HepG2 (cell line): Measurements from ENCODE around the gene CASKIN1. TPM values are rescaled to one million over a fixed set of nuclear protein-coding genes. Genes with fewer than 3 reads are reported as not detected.

Experiments used
- ARHGAP35 ChIP-seq: sonication (generic); formaldehyde crosslinking; IDR thresholded peaks from 2 replicates; pipeline ENCODE4 v1.9.0; 2022; ENCODE audit warnings: mild to moderate bottlenecking, inconsistent platforms, moderate library complexity, missing genetic modification reagents, borderline replicate concordance
- DMAP1 ChIP-seq: IDR thresholded peaks from 2 replicates; pipeline ENCODE4 v1.6.1; 2016
- GATAD2A ChIP-seq: IDR thresholded peaks from 2 replicates; pipeline ENCODE4 v1.6.1; 2016
- IKZF4 ChIP-seq: sonication (generic); formaldehyde crosslinking; IDR thresholded peaks from 2 replicates; pipeline ENCODE4 v1.5.1; 2020; ENCODE audit warnings: borderline replicate concordance, mild to moderate bottlenecking, low read depth, missing genetic modification reagents; ENCODE audit errors: not compliant biosample characterization
- MNT ChIP-seq: fragments of 450-650 bp; IDR thresholded peaks from 2 replicates; pipeline ENCODE4 v1.6.1; 2016
- MXD4 ChIP-seq: IDR thresholded peaks from 2 replicates; pipeline ENCODE4 v1.6.1; 2016; ENCODE audit warnings: mild to moderate bottlenecking, missing biosample characterization, missing genetic modification reagents
- PHF21A ChIP-seq: sonication (generic); formaldehyde crosslinking; IDR thresholded peaks from 2 replicates; pipeline ENCODE4 v1.5.0; 2020; ENCODE audit warnings: mild to moderate bottlenecking, missing genetic modification reagents
- TBX2 ChIP-seq: sonication (generic); formaldehyde crosslinking; IDR thresholded peaks from 2 replicates; pipeline ENCODE4 v1.5.0; 2020; ENCODE audit warnings: missing genetic modification reagents, mild to moderate bottlenecking, borderline replicate concordance
- ZBTB21 ChIP-seq: sonication (generic); formaldehyde crosslinking; IDR thresholded peaks from 2 replicates; pipeline ENCODE4 v1.4.0; 2020; ENCODE audit warnings: missing genetic modification reagents
- ZBTB7B ChIP-seq: sonication (generic); formaldehyde crosslinking; IDR thresholded peaks from 2 replicates; pipeline ENCODE4 v1.4.0; 2020; ENCODE audit warnings: missing genetic modification reagents
- ZMYM2 ChIP-seq: sonication (generic); formaldehyde crosslinking; IDR thresholded peaks from 2 replicates; pipeline ENCODE4 v1.8.0; 2022; ENCODE audit warnings: mild to moderate bottlenecking, missing genetic modification reagents
- ZNF230 ChIP-seq: sonication (generic); formaldehyde crosslinking; IDR thresholded peaks from 2 replicates; pipeline ENCODE4 v1.4.0; 2020; ENCODE audit warnings: mild to moderate bottlenecking, missing genetic modification reagents
- ZNF317 ChIP-seq: sonication (generic); formaldehyde crosslinking; IDR thresholded peaks from 2 replicates; pipeline ENCODE4 v1.5.0; 2020; ENCODE audit warnings: mild to moderate bottlenecking, missing genetic modification reagents
- ZNF775 ChIP-seq: sonication (generic); formaldehyde crosslinking; IDR thresholded peaks from 2 replicates; pipeline ENCODE4 v1.4.0; 2020; ENCODE audit warnings: missing genetic modification reagents, mild to moderate bottlenecking, moderate library complexity, borderline replicate concordance
- polyA plus RNA-seq, 8 experiments: library from polyadenylated mRNA; depleted of rRNA in 3 of 8; stranded (reverse) in 7 of 8; unstranded in 1 of 8; fragments of >200 nt; fragmentation: Illumina TruSeq in 4 of 8; extraction: Trizol in 4 of 8; gene quantifications; 2 replicates each; pipeline versions ENCODE4 v1.2.1 to v1.2.3, GENCODE V29; 2011 to 2016; ENCODE audit warnings: low read depth in 4 of 8, missing spikeins in 1 of 8, mixed read lengths in 1 of 8; ENCODE audit not compliant: insufficient read depth in 1 of 8
- total RNA-seq, 5 experiments: library from RNA; depleted of rRNA; stranded (reverse); fragments of >200 nt; fragmentation: Illumina TruSeq; extraction: Trizol; gene quantifications; 2 replicates each; pipeline ENCODE4 v1.2.3, GENCODE V29; 2016; ENCODE audit warnings: low read depth in 1 of 5
- TF ChIP-seq, protein P1 (sequence below): sonication (generic); formaldehyde crosslinking; IDR thresholded peaks from 2 replicates; pipeline ENCODE4 v1.4.0; 2020; ENCODE audit warnings: missing genetic modification reagents
- TF ChIP-seq, protein P2 (sequence below): sonication (generic); formaldehyde crosslinking; IDR thresholded peaks from 2 replicates; pipeline ENCODE4 v1.5.0; 2020; ENCODE audit warnings: mild to moderate bottlenecking, missing genetic modification reagents, borderline replicate concordance

CASKIN1 gene
- total and polyA plus RNA-seq, 2 of the 13 experiments (the other 11 are each of a cell fraction or from before 2014, with no cell fraction given), result 1.2 to 2.2 TPM

DNA sequence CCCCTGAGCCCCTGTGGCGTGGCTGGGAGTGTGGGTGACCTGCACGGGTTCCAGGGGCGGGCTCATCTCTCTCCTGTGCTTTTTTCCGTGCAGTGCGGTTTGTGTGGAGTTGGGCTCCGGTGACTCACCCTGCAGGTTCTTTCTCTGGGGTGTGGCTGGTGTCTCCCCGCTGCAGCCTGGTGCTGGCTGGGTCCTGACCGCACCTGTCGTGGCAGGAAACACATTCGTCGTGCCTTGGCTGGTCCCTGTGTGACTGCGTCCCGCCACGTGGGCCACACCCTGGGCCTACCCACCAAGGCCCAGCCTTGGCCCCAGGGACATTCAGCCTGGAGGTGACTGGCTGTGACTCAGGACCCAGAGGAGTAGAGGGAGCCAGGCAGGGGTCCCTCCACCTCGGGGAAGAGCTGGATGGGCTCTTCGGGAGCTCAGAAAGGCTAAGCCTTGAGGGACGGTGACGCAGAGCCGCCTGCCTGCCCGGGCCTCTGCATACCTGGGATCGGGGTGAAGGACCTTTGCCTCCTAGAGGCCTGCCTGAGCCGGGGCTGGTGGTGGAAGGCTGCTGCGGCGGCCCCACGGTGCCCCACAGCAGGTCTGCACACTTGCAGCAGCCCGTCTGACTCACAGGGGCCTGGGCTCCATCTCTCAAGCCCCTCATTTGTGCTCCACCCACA is 33.1 kb downstream of the CASKIN1 start (continued):
- TF ChIP-seq, protein P1, sequence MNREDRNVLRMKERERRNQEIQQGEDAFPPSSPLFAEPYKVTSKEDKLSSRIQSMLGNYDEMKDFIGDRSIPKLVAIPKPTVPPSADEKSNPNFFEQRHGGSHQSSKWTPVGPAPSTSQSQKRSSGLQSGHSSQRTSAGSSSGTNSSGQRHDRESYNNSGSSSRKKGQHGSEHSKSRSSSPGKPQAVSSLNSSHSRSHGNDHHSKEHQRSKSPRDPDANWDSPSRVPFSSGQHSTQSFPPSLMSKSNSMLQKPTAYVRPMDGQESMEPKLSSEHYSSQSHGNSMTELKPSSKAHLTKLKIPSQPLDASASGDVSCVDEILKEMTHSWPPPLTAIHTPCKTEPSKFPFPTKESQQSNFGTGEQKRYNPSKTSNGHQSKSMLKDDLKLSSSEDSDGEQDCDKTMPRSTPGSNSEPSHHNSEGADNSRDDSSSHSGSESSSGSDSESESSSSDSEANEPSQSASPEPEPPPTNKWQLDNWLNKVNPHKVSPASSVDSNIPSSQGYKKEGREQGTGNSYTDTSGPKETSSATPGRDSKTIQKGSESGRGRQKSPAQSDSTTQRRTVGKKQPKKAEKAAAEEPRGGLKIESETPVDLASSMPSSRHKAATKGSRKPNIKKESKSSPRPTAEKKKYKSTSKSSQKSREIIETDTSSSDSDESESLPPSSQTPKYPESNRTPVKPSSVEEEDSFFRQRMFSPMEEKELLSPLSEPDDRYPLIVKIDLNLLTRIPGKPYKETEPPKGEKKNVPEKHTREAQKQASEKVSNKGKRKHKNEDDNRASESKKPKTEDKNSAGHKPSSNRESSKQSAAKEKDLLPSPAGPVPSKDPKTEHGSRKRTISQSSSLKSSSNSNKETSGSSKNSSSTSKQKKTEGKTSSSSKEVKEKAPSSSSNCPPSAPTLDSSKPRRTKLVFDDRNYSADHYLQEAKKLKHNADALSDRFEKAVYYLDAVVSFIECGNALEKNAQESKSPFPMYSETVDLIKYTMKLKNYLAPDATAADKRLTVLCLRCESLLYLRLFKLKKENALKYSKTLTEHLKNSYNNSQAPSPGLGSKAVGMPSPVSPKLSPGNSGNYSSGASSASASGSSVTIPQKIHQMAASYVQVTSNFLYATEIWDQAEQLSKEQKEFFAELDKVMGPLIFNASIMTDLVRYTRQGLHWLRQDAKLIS (CRISPR knock-in tag), result no peak
- TF ChIP-seq ZBTB7B (CRISPR knock-in tag) (peak; percentile 25; the same call in 1 of the 2 replicates), IKZF4 (CRISPR knock-in tag) (peak; percentile 36), TBX2 (CRISPR knock-in tag) (peak; percentile 31; the same call in 1 of the 2 replicates), PHF21A (peak; percentile 27; the same call in 1 of the 2 replicates), MXD4 (peak; percentile 48; the same call in 1 of the 2 replicates), MNT (no peak), ZMYM2 (CRISPR knock-in tag) (no peak), ZBTB21 (CRISPR knock-in tag) (no peak), GATAD2A (peak; percentile 28; the same call in 1 of the 2 replicates), ARHGAP35 (CRISPR knock-in tag) (peak; percentile 75), ZNF317 (0 out of 2 replicates have a peak, but pooled peaks have one; percentile 29), ZNF775 (CRISPR knock-in tag) (no peak), ZNF230 (CRISPR knock-in tag) (no peak), DMAP1 (CRISPR knock-in tag) (peak; percentile 70; the same call in 1 of the 2 replicates)
- TF ChIP-seq, protein P2, sequence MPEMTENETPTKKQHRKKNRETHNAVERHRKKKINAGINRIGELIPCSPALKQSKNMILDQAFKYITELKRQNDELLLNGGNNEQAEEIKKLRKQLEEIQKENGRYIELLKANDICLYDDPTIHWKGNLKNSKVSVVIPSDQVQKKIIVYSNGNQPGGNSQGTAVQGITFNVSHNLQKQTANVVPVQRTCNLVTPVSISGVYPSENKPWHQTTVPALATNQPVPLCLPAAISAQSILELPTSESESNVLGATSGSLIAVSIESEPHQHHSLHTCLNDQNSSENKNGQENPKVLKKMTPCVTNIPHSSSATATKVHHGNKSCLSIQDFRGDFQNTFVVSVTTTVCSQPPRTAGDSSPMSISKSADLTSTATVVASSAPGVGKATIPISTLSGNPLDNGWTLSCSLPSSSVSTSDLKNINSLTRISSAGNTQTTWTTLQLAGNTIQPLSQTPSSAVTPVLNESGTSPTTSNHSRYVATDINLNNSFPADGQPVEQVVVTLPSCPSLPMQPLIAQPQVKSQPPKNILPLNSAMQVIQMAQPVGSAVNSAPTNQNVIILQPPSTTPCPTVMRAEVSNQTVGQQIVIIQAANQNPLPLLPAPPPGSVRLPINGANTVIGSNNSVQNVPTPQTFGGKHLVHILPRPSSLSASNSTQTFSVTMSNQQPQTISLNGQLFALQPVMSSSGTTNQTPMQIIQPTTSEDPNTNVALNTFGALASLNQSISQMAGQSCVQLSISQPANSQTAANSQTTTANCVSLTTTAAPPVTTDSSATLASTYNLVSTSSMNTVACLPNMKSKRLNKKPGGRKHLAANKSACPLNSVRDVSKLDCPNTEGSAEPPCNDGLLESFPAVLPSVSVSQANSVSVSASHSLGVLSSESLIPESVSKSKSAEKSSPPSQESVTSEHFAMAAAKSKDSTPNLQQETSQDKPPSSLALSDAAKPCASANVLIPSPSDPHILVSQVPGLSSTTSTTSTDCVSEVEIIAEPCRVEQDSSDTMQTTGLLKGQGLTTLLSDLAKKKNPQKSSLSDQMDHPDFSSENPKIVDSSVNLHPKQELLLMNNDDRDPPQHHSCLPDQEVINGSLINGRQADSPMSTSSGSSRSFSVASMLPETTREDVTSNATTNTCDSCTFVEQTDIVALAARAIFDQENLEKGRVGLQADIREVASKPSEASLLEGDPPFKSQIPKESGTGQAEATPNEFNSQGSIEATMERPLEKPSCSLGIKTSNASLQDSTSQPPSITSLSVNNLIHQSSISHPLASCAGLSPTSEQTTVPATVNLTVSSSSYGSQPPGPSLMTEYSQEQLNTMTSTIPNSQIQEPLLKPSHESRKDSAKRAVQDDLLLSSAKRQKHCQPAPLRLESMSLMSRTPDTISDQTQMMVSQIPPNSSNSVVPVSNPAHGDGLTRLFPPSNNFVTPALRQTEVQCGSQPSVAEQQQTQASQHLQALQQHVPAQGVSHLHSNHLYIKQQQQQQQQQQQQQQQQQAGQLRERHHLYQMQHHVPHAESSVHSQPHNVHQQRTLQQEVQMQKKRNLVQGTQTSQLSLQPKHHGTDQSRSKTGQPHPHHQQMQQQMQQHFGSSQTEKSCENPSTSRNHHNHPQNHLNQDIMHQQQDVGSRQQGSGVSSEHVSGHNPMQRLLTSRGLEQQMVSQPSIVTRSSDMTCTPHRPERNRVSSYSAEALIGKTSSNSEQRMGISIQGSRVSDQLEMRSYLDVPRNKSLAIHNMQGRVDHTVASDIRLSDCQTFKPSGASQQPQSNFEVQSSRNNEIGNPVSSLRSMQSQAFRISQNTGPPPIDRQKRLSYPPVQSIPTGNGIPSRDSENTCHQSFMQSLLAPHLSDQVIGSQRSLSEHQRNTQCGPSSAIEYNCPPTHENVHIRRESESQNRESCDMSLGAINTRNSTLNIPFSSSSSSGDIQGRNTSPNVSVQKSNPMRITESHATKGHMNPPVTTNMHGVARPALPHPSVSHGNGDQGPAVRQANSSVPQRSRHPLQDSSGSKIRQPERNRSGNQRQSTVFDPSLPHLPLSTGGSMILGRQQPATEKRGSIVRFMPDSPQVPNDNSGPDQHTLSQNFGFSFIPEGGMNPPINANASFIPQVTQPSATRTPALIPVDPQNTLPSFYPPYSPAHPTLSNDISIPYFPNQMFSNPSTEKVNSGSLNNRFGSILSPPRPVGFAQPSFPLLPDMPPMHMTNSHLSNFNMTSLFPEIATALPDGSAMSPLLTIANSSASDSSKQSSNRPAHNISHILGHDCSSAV, result no peak
